Measurements from ENCODE around the gene LBH.

GRCh38 chr2:30276455-30276911 is 45.1 kb downstream of the LBH start:
- TF ChIP-seq CTCF (conservative IDR thresholded peaks at IDR 0.05; ENCODE audit: low read depth in 2 of 2) (no peak), EZH2 (IDR thresholded peaks at IDR 0.05; ENCODE audit: low read depth, unreplicated experiment) (no peak), JUNB (IDR thresholded peaks at IDR 0.05; ENCODE audit: unreplicated experiment) (no peak), STAT1 (IDR thresholded peaks at IDR 0.05; ENCODE audit: unreplicated experiment) (no peak), EZH2phosphoT487 (IDR thresholded peaks at IDR 0.05; ENCODE audit: unreplicated experiment) (no peak), ZNF462 (CRISPR knock-in tag; IDR thresholded peaks at IDR 0.05) (no peak), POLR2AphosphoS5 (IDR thresholded peaks at IDR 0.05; ENCODE audit: low read depth) (no peak), REST (IDR thresholded peaks at IDR 0.05; ENCODE audit: unreplicated experiment) (no peak)
